Esophagus squamous epithelium (tissue), 4 donors: ENCODE data around the gene PRDX5.

Experiments used
- POLR2A ChIP-seq, 4 donors: fragments of 450-650 bp; IDR thresholded peaks; one replicate each; pipeline ENCODE4 v1.6.1; 2017; ENCODE audit warnings: antibody characterized with exemption in 4 of 4, mild to moderate bottlenecking in 4 of 4, moderate library complexity in 3 of 4
- TF ChIP-seq, protein P1 (sequence below), 6 experiments: fragments of 450-650 bp in 4 of 6; fragments of 200-600 bp in 2 of 6; sonication (generic) in 2 of 6; IDR thresholded peaks; one replicate each; pipeline ENCODE4 v1.5.1; 2016 to 2019; ENCODE audit warnings: antibody characterized with exemption in 6 of 6, mild to moderate bottlenecking in 4 of 6, moderate library complexity in 4 of 6

- TF ChIP-seq, protein P1, sequence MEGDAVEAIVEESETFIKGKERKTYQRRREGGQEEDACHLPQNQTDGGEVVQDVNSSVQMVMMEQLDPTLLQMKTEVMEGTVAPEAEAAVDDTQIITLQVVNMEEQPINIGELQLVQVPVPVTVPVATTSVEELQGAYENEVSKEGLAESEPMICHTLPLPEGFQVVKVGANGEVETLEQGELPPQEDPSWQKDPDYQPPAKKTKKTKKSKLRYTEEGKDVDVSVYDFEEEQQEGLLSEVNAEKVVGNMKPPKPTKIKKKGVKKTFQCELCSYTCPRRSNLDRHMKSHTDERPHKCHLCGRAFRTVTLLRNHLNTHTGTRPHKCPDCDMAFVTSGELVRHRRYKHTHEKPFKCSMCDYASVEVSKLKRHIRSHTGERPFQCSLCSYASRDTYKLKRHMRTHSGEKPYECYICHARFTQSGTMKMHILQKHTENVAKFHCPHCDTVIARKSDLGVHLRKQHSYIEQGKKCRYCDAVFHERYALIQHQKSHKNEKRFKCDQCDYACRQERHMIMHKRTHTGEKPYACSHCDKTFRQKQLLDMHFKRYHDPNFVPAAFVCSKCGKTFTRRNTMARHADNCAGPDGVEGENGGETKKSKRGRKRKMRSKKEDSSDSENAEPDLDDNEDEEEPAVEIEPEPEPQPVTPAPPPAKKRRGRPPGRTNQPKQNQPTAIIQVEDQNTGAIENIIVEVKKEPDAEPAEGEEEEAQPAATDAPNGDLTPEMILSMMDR (IDR thresholded peaks at IDR 0.05), result peak; percentile 23 to 88 (median 70)
- TF ChIP-seq POLR2A (IDR thresholded peaks at IDR 0.05), result no peak
These were observed 37.4 kb downstream of the PRDX5 start for GRCh38 chr11:64355078-64355940.
